A549 (cell line): ENCODE data around the gene OGDHL. TPM values are rescaled to one million over a fixed set of nuclear protein-coding genes. Genes with fewer than 3 reads are reported as not detected.

Source experiments
- ATAC-seq, 2 experiments: fragments of 200-7000 bp in 1 of 2; fragments of >200 bp in 1 of 2; cut with Nextera tagmentation in 1 of 2; cut with Tn5 transposase in 1 of 2; 3 replicates each; pipeline versions ENCODE4 v1.8.0 to v1.9.1; 2018 to 2020; ENCODE audit warnings: mild to moderate bottlenecking in 1 of 2, moderate library complexity in 1 of 2
- CTCF ChIA-PET: fragments of 300-600 bp; sonication (Branson Sonifier 250); formaldehyde crosslinking; extraction: SDS; loops from one replicate; lab custom pipeline; 2021; ENCODE audit warnings: antibody characterized with exemption, inconsistent platforms; lab: Yijun Ruan, JAX
- POLR2A ChIA-PET: fragments of 350-600 bp; formaldehyde crosslinking; extraction: SDS; loops from one replicate; lab custom pipeline; 2021; ENCODE audit warnings: antibody characterized with exemption, inconsistent platforms; lab: Yijun Ruan, JAX
- DNase-seq, 2 experiments: peaks; one replicate each; pipeline versions ENCODE4 v3.0.0 to v3.0.0-alpha.2; 2011 to 2016; ENCODE audit warnings: low read depth in 1 of 2, low spot score in 1 of 2
- FAIRE-seq: peaks from 2 replicates; lab custom pipeline; 2011; peaks lifted over from hg19 to GRCh38; lab: Jason Lieb, UNC
- H3K27ac ChIP-seq, 2 experiments: fragments of >200 bp; sonication (Bioruptor Twin); formaldehyde crosslinking; 3 replicates each; pipeline ENCODE4 v1.5.1; 2016 to 2017
- H3K4me1 ChIP-seq: fragments of >200 bp; sonication (Bioruptor Twin); formaldehyde crosslinking; 3 replicates; pipeline ENCODE4 v1.6.1; 2016
- H3K4me2 ChIP-seq: fragments of >200 bp; sonication (Bioruptor Twin); formaldehyde crosslinking; 3 replicates; pipeline ENCODE4 v1.6.1; 2016
- H3K4me3 ChIP-seq: fragments of >200 bp; sonication (Bioruptor Twin); formaldehyde crosslinking; 3 replicates; pipeline ENCODE4 v1.5.1; 2016
- H3K9me3 ChIP-seq: fragments of >200 bp; sonication (Bioruptor Twin); formaldehyde crosslinking; 3 replicates; pipeline ENCODE4 v1.6.1; 2016
- BHLHE40 ChIP-seq: IDR thresholded peaks from 2 replicates; pipeline ENCODE4 v1.6.1; 2012; ENCODE audit warnings: low read depth, low read length, inconsistent platforms
- CHD4 ChIP-seq: fragments of 200-600 bp; sonication (generic); IDR thresholded peaks from 2 replicates; pipeline ENCODE4 v1.6.1; 2016; ENCODE audit warnings: antibody characterized with exemption, mild to moderate bottlenecking, borderline replicate concordance
- FOSB ChIP-seq: fragments of 250-450 bp; sonication (Bioruptor Pico); IDR thresholded peaks from 2 replicates; pipeline ENCODE4 v1.5.0; 2020; ENCODE audit warnings: mild to moderate bottlenecking, moderate library complexity
- FOSL2 ChIP-seq, 2 experiments: fragments of 450-650 bp in 1 of 2; fragments of >200 bp in 1 of 2; sonication (Bioruptor Twin) in 1 of 2; formaldehyde crosslinking; IDR thresholded peaks; 2 replicates each; pipeline versions ENCODE4 v1.5.0 to v1.6.1; 2016 to 2020; ENCODE audit warnings: mild to moderate bottlenecking in 1 of 2, moderate library complexity in 1 of 2
- HOXA7 ChIP-seq: fragments of 250-450 bp; sonication (Bioruptor Pico); IDR thresholded peaks from 2 replicates; pipeline ENCODE4 v1.5.0; 2020; ENCODE audit warnings: mild to moderate bottlenecking, moderate library complexity
- KDM5A ChIP-seq: fragments of 200-600 bp; sonication (generic); IDR thresholded peaks from 2 replicates; pipeline ENCODE4 v1.6.1; 2016; ENCODE audit warnings: antibody characterized with exemption, mild to moderate bottlenecking
- MAFK ChIP-seq: fragments of 450-650 bp; IDR thresholded peaks from 2 replicates; pipeline ENCODE4 v1.6.1; 2014; ENCODE audit not compliant: partially characterized antibody
- MAZ ChIP-seq: fragments of 150-350 bp; IDR thresholded peaks from 2 replicates; pipeline ENCODE4 v1.6.1; 2014; ENCODE audit warnings: antibody characterized with exemption, low read depth, low read length, borderline replicate concordance
- MYC ChIP-seq: IDR thresholded peaks from 2 replicates; pipeline ENCODE4 v1.6.1; 2012; ENCODE audit warnings: mild to moderate bottlenecking, inconsistent platforms, low read length, improper control_type of control experiment, borderline replicate concordance
- NFE2L2 ChIP-seq: fragments of 150-350 bp; conservative IDR thresholded peaks from 2 replicates; pipeline ENCODE4 v1.6.1; 2014; ENCODE audit warnings: low read length
- SMC3 ChIP-seq: fragments of >200 bp; sonication (Bioruptor Twin); formaldehyde crosslinking; IDR thresholded peaks from 3 replicates; pipeline ENCODE4 v1.6.1; 2018; ENCODE audit warnings: inconsistent platforms
- SREBF2 ChIP-seq: fragments of 450-650 bp; IDR thresholded peaks from 2 replicates; pipeline ENCODE4 v1.6.1; 2014; ENCODE audit warnings: mild to moderate bottlenecking, moderate library complexity
- TP53 ChIP-seq: fragments of 250-450 bp; sonication (Bioruptor Pico); IDR thresholded peaks from 2 replicates; pipeline ENCODE4 v1.5.0; 2021; ENCODE audit warnings: mild to moderate bottlenecking, moderate library complexity
- ZC3H11A ChIP-seq: fragments of 450-650 bp; IDR thresholded peaks from 2 replicates; pipeline ENCODE4 v1.6.1; 2014; ENCODE audit warnings: antibody characterized with exemption, mild to moderate bottlenecking
- ZNF302 ChIP-seq: fragments of 250-450 bp; sonication (Bioruptor Pico); IDR thresholded peaks from 2 replicates; pipeline ENCODE4 v1.9.0; 2021; ENCODE audit warnings: inconsistent platforms, mild to moderate bottlenecking, moderate library complexity
- WGBS: methylation state at CpG from one replicate; pipeline ENCODE4 v1.1.6; 2017; ENCODE audit errors: missing lambda C conversion rate; 5-methylcytosine and 5-hydroxymethylcytosine counted together
- polyA plus RNA-seq, 4 experiments: library from polyadenylated mRNA; depleted of rRNA in 3 of 4; stranded (reverse); fragments of >200 nt; fragmentation: RNase III in 1 of 4; extraction: RNeasy Plus Mini Kit Qiagen cat#74134 plus additional on column Dnase treatment in 1 of 4; gene quantifications; 2 replicates in 3 of 4; 3 replicates in 1 of 4; pipeline ENCODE4 v1.2.3, GENCODE V29; 2011 to 2017
- TF ChIP-seq, protein P1 (sequence below): fragments of >200 bp; sonication (Bioruptor Twin); formaldehyde crosslinking; IDR thresholded peaks from 3 replicates; pipeline ENCODE4 v1.6.1; 2016
- TF ChIP-seq, protein P2 (sequence below): fragments of 150-350 bp; IDR thresholded peaks from 2 replicates; pipeline ENCODE4 v1.6.1; 2014; ENCODE audit warnings: low read depth, mild to moderate bottlenecking, low read length
- TF ChIP-seq, protein P3 (sequence below): fragments of 450-650 bp; IDR thresholded peaks from 2 replicates; pipeline ENCODE4 v1.6.1; 2014; ENCODE audit warnings: antibody characterized with exemption
- TF ChIP-seq, protein P4 (sequence below): fragments of 200-600 bp; sonication (generic); IDR thresholded peaks from 2 replicates; pipeline ENCODE4 v1.6.1; 2016; ENCODE audit warnings: antibody characterized with exemption, mild to moderate bottlenecking, moderate library complexity
- TF ChIP-seq, protein P5 (sequence below): fragments of >200 bp; sonication (Bioruptor Twin); formaldehyde crosslinking; IDR thresholded peaks from 3 replicates; pipeline ENCODE4 v1.5.1; 2016
- TF ChIP-seq, protein P6 (sequence below): IDR thresholded peaks from 2 replicates; pipeline ENCODE4 v1.6.1; 2012

The OGDHL gene
- polyA plus RNA-seq, 2 of the 4 experiments (the other 2 are of a cell fraction), result 0.06 to 0.22 TPM

DNA sequence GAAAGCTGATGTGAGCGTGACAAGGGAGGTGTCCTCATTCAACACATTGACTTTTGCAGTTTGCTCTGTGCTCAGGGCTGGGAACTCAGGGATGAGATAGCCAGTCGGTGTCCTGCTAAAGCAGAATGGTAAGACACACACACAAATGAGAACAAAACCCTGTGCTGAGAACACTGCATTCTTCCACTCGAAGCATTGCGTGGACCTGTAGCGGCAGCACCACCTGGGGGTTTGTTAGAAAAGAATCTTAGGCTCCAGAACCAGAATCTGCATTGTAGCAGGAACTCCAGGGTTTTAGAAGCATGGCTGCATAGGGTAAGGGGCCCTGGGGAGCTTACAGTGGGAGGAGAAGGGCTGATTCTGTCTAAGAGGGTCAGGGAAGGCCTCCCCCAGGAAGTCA, 21.5 kb upstream of the OGDHL start:
- TF ChIP-seq BHLHE40 (no peak), ZNF302 (CRISPR knock-in tag) (no peak), MYC (no peak), ZC3H11A (no peak), MAFK (no peak), SREBF2 (no peak), HOXA7 (CRISPR knock-in tag) (no peak), MAZ (no peak), SMC3 (no peak), KDM5A (no peak)
- TF ChIP-seq, protein P1, sequence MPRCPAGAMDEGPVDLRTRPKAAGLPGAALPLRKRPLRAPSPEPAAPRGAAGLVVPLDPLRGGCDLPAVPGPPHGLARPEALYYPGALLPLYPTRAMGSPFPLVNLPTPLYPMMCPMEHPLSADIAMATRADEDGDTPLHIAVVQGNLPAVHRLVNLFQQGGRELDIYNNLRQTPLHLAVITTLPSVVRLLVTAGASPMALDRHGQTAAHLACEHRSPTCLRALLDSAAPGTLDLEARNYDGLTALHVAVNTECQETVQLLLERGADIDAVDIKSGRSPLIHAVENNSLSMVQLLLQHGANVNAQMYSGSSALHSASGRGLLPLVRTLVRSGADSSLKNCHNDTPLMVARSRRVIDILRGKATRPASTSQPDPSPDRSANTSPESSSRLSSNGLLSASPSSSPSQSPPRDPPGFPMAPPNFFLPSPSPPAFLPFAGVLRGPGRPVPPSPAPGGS, result no peak
- TF ChIP-seq, protein P2, sequence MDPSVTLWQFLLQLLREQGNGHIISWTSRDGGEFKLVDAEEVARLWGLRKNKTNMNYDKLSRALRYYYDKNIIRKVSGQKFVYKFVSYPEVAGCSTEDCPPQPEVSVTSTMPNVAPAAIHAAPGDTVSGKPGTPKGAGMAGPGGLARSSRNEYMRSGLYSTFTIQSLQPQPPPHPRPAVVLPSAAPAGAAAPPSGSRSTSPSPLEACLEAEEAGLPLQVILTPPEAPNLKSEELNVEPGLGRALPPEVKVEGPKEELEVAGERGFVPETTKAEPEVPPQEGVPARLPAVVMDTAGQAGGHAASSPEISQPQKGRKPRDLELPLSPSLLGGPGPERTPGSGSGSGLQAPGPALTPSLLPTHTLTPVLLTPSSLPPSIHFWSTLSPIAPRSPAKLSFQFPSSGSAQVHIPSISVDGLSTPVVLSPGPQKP, result no peak
- TF ChIP-seq, protein P3, sequence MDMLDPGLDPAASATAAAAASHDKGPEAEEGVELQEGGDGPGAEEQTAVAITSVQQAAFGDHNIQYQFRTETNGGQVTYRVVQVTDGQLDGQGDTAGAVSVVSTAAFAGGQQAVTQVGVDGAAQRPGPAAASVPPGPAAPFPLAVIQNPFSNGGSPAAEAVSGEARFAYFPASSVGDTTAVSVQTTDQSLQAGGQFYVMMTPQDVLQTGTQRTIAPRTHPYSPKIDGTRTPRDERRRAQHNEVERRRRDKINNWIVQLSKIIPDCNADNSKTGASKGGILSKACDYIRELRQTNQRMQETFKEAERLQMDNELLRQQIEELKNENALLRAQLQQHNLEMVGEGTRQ, result no peak
- H3K9me3 ChIP-seq, result no peaks in the 10 kb centered on the region
- ATAC-seq (no peak), DNase-seq (no peak), FAIRE-seq (no peak)
- H3K4me1 ChIP-seq, result no peaks in the 10 kb centered on the region
- ChIA-PET CTCF (no interaction called here), POLR2A (no interaction called here)
- H3K27ac ChIP-seq, result no peak overlapping the region
- H3K4me2 ChIP-seq, result no peak overlapping the region
- WGBS, result 44% methylated on average over 5 of the region's 5 CpGs
- no peak overlapping the region for H3K4me3 ChIP-seq

DNA sequence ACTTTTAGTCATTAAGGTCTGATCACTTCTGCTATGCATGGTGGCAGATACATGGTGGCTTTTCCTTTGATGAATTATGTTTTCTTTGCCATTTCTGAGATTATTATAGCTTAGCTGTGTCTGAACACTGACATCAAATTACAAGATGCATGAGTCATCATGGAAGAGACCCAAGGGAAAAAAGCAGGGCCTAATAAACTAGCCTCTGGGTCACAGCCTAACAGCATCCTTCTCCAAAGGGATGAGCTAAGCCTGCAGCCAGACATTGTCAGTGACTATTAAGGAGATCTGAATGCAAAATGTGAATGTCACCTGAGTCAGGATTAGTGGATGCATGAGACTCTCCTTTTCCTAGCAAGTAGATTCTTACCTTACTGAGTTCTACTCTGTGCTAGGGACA, 19.1 kb upstream of the OGDHL start:
- Histone ChIP-seq H3K9me3 (no peaks in the 10 kb centered on the region), H3K4me3 (no peak overlapping the region), H3K4me2 (no peak overlapping the region), H3K27ac (no peak overlapping the region), H3K4me1 (no peaks in the 10 kb centered on the region)
- POLR2A ChIA-PET, result no interaction called here
- ATAC-seq, result no peak
- no peak for FAIRE-seq
- no peak for DNase-seq
- TF ChIP-seq, protein P1, result no peak
- TF ChIP-seq FOSL2 (IDR thresholded peaks at IDR 0.05), result no peak
- TF ChIP-seq FOSL2 (CRISPR knock-in tag; IDR thresholded peaks at IDR 0.05), result peak; percentile 40; the same call in 1 of the 2 replicates
- TF ChIP-seq, all 56 proteins: peak for 1
- CTCF ChIA-PET, result interaction anchor here (0.6 to 1.2 kb wide), 3 partner anchors 13 to 56 kb away, joined by 3 read pairs; no protein-coding TSS in a partner anchor

DNA sequence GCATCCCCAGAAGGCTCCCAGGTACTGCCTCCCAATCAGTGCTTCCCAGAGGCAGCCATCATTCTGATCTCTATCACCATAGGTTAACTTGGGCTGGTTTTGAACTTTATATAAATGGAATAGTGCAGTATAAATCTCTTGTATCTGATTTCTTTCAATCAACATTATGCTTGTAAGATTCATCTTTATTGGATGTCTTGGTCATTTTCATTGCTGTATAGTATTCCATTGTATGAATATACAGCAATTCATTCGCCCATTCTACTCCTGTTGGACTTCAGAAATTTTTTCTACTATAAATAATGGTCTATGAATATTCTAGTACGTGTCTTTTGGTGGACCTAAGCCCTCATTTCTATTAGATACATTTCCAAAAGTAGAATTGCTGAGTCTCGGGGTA, 16.1 kb upstream of the OGDHL start:
- ChIA-PET POLR2A (no interaction called here), CTCF (no interaction called here)
- FAIRE-seq (no peak), ATAC-seq (no peak), DNase-seq (no peak)
- Histone ChIP-seq H3K4me3 (no peak overlapping the region), H3K9me3 (no peaks in the 10 kb centered on the region), H3K4me2 (no peak overlapping the region), H3K27ac (no peak overlapping the region), H3K4me1 (no peaks in the 10 kb centered on the region)
- WGBS, result 23% methylated on average over 3 of the region's 3 CpGs
- TF ChIP-seq, protein P4, sequence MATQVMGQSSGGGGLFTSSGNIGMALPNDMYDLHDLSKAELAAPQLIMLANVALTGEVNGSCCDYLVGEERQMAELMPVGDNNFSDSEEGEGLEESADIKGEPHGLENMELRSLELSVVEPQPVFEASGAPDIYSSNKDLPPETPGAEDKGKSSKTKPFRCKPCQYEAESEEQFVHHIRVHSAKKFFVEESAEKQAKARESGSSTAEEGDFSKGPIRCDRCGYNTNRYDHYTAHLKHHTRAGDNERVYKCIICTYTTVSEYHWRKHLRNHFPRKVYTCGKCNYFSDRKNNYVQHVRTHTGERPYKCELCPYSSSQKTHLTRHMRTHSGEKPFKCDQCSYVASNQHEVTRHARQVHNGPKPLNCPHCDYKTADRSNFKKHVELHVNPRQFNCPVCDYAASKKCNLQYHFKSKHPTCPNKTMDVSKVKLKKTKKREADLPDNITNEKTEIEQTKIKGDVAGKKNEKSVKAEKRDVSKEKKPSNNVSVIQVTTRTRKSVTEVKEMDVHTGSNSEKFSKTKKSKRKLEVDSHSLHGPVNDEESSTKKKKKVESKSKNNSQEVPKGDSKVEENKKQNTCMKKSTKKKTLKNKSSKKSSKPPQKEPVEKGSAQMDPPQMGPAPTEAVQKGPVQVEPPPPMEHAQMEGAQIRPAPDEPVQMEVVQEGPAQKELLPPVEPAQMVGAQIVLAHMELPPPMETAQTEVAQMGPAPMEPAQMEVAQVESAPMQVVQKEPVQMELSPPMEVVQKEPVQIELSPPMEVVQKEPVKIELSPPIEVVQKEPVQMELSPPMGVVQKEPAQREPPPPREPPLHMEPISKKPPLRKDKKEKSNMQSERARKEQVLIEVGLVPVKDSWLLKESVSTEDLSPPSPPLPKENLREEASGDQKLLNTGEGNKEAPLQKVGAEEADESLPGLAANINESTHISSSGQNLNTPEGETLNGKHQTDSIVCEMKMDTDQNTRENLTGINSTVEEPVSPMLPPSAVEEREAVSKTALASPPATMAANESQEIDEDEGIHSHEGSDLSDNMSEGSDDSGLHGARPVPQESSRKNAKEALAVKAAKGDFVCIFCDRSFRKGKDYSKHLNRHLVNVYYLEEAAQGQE, result no peak
- TF ChIP-seq NFE2L2 (no peak), FOSB (CRISPR knock-in tag) (no peak), TP53 (CRISPR knock-in tag) (no peak), CHD4 (no peak)
- TF ChIP-seq, protein P5, sequence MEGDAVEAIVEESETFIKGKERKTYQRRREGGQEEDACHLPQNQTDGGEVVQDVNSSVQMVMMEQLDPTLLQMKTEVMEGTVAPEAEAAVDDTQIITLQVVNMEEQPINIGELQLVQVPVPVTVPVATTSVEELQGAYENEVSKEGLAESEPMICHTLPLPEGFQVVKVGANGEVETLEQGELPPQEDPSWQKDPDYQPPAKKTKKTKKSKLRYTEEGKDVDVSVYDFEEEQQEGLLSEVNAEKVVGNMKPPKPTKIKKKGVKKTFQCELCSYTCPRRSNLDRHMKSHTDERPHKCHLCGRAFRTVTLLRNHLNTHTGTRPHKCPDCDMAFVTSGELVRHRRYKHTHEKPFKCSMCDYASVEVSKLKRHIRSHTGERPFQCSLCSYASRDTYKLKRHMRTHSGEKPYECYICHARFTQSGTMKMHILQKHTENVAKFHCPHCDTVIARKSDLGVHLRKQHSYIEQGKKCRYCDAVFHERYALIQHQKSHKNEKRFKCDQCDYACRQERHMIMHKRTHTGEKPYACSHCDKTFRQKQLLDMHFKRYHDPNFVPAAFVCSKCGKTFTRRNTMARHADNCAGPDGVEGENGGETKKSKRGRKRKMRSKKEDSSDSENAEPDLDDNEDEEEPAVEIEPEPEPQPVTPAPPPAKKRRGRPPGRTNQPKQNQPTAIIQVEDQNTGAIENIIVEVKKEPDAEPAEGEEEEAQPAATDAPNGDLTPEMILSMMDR, result no peak
- TF ChIP-seq, protein P6, sequence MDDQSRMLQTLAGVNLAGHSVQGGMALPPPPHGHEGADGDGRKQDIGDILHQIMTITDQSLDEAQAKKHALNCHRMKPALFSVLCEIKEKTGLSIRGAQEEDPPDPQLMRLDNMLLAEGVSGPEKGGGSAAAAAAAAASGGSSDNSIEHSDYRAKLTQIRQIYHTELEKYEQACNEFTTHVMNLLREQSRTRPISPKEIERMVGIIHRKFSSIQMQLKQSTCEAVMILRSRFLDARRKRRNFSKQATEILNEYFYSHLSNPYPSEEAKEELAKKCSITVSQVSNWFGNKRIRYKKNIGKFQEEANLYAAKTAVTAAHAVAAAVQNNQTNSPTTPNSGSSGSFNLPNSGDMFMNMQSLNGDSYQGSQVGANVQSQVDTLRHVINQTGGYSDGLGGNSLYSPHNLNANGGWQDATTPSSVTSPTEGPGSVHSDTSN, result no peak
- TF ChIP-seq, protein P3, result no peak
